H1 (cell line): ENCODE measurements around the gene TPSB2. TPM values are rescaled to one million over a fixed set of nuclear protein-coding genes. Genes with fewer than 3 reads are reported as not detected.

Source experiments
- CBX8 ChIP-seq: fragments of 300-800, 300-1000 bp; sonication (generic); IDR thresholded peaks from 2 replicates; pipeline ENCODE4 v1.7.1; 2016; ENCODE audit warnings: low read depth, low read length, borderline replicate concordance
- GABPA ChIP-seq: IDR thresholded peaks from 2 replicates; pipeline ENCODE4 v1.6.1; 2011; ENCODE audit warnings: mild to moderate bottlenecking, low read length, moderate library complexity, borderline replicate concordance; ENCODE audit not compliant: insufficient read depth
- JUN ChIP-seq: IDR thresholded peaks from 2 replicates; pipeline ENCODE4 v1.6.1; 2011; ENCODE audit warnings: low read depth, mild to moderate bottlenecking, improper control_type of control experiment, low read length
- MAX ChIP-seq: IDR thresholded peaks from 2 replicates; pipeline ENCODE4 v1.6.1; 2012; ENCODE audit warnings: inconsistent platforms
- RNF2 ChIP-seq: fragments of 200-900, 300-1000 bp; sonication (generic); IDR thresholded peaks from 2 replicates; pipeline ENCODE4 v1.7.1; 2016; ENCODE audit warnings: borderline replicate concordance, low read depth, mild to moderate bottlenecking, antibody characterized with exemption, low read length; ENCODE audit not compliant: poor library complexity, severe bottlenecking; ENCODE audit errors: missing control alignments
- SRF ChIP-seq: IDR thresholded peaks from 2 replicates; pipeline ENCODE4 v1.6.1; 2011; ENCODE audit warnings: mild to moderate bottlenecking, low read depth, low read length, moderate library complexity
- YY1 ChIP-seq: IDR thresholded peaks from 2 replicates; pipeline ENCODE4 v1.6.1; 2011; ENCODE audit warnings: low read depth, mild to moderate bottlenecking, low read length
- polyA plus RNA-seq, 7 experiments: library from polyadenylated mRNA; depleted of rRNA in 3 of 7; stranded (reverse) in 5 of 7; unstranded in 2 of 7; fragments of >200 nt in 5 of 7; fragments of 200-250 nt in 2 of 7; gene quantifications; 1 replicate in 5 of 7; 2 replicates in 1 of 7; 4 replicates in 1 of 7; pipeline versions ENCODE4 v1.2.1 to v1.2.3, GENCODE V29; 2011 to 2013; ENCODE audit warnings: missing spikeins in 2 of 7, mixed read lengths in 2 of 7
- total RNA-seq: library from RNA; stranded (reverse); fragmentation: NEBNext Ultra II Directional; extraction: Animal tissue kit (Norgen Biotek cat#: 25700); gene quantifications from 2 replicates; pipeline ENCODE4 v1.2.1, GENCODE V29; 2021
- TF ChIP-seq, protein P1 (sequence below): IDR thresholded peaks from 2 replicates; pipeline ENCODE4 v1.6.1; 2012; ENCODE audit warnings: low read length, inconsistent platforms

TPSB2 gene
- total and polyA plus RNA-seq, 2 of the 8 experiments (the other 6 are each of a cell fraction or from before 2014, with no cell fraction given), result 0.08 TPM; not detected in 1

GRCh38 chr16:1211451-1212268 is 18.3 kb downstream of the TPSB2 start (continued):
- TF ChIP-seq GABPA (no peak), RNF2 (no peak), MAX (no peak), JUN (no peak), SRF (no peak), CBX8 (no peak), YY1 (no peak)
- TF ChIP-seq, protein P1, sequence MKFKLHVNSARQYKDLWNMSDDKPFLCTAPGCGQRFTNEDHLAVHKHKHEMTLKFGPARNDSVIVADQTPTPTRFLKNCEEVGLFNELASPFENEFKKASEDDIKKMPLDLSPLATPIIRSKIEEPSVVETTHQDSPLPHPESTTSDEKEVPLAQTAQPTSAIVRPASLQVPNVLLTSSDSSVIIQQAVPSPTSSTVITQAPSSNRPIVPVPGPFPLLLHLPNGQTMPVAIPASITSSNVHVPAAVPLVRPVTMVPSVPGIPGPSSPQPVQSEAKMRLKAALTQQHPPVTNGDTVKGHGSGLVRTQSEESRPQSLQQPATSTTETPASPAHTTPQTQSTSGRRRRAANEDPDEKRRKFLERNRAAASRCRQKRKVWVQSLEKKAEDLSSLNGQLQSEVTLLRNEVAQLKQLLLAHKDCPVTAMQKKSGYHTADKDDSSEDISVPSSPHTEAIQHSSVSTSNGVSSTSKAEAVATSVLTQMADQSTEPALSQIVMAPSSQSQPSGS, result no peak
